Calu3 (cell line): ENCODE results near the gene RPS15A. TPM values are rescaled to one million over a fixed set of nuclear protein-coding genes. Genes with fewer than 3 reads are reported as not detected.

Source experiments
- Bru-seq: library from RNA; stranded (reverse); fragments of 400-500 nt; gene quantifications from one replicate; lab custom pipeline; 2021; lab: Mats Ljungman, UMichigan
- BruChase-seq, 2 experiments: library from RNA; stranded (reverse); fragments of 400-500 nt; gene quantifications; one replicate each; lab custom pipeline; 2021; lab: Mats Ljungman, UMichigan
- BruUV-seq: library from RNA; stranded (reverse); fragments of 400-500 nt; replicated peaks from 2 replicates; lab custom pipeline; 2021; lab: Mats Ljungman, UMichigan
- CTCF ChIA-PET: fragments of 300-600 bp; sonication (Branson Sonifier 250); formaldehyde crosslinking; loops from one replicate; lab custom pipeline; 2022; ENCODE audit warnings: antibody characterized with exemption; lab: Charles Lee
- DNase-seq: peaks from one replicate; pipeline ENCODE4 v3.0.0; 2022
- H3K27ac Mint-ChIP-seq: one replicate; pipeline ENCODE4 v1.8.0; 2022; ENCODE audit warnings: mixed read lengths; ENCODE audit not compliant: unreplicated experiment
- H3K27me3 Mint-ChIP-seq: one replicate; pipeline ENCODE4 v1.8.0; 2022; ENCODE audit warnings: mixed read lengths; ENCODE audit not compliant: unreplicated experiment
- H3K36me3 Mint-ChIP-seq: one replicate; pipeline ENCODE4 v1.8.0; 2022; ENCODE audit warnings: mild to moderate bottlenecking, moderate library complexity, mixed read lengths; ENCODE audit not compliant: insufficient read depth, unreplicated experiment
- H3K4me1 Mint-ChIP-seq: one replicate; pipeline ENCODE4 v1.8.0; 2022; ENCODE audit warnings: mild to moderate bottlenecking, low read depth, mixed read lengths; ENCODE audit not compliant: unreplicated experiment
- H3K4me3 Mint-ChIP-seq: one replicate; pipeline ENCODE4 v1.8.0; 2022; ENCODE audit warnings: mild to moderate bottlenecking, low read depth, moderate library complexity, mixed read lengths; ENCODE audit not compliant: unreplicated experiment
- H3K9me3 Mint-ChIP-seq: one replicate; pipeline ENCODE4 v1.8.0; 2022; ENCODE audit warnings: low read depth, mixed read lengths; ENCODE audit not compliant: unreplicated experiment
- intact Hi-C: fragments of 100-400 bp; cut with micrococcal nuclease; formaldehyde crosslinking; loops from one replicate; pipeline ENCODE4 v1.10.0; 2022; ENCODE audit not compliant: unreplicated experiment
- long read RNA-seq: library from polyadenylated mRNA; stranded (forward); transcript quantifications from one replicate; pipeline ENCODE4 v2.0.0, GENCODE V29; 2022
- total RNA-seq: library from RNA; stranded (reverse); gene quantifications from 2 replicates; pipeline ENCODE4 v1.2.3, GENCODE V29; 2022
- TF ChIP-seq, protein P1 (sequence below): fragments of 200-600 bp; IDR thresholded peaks from one replicate; pipeline ENCODE4 v1.8.0; 2022; ENCODE audit warnings: antibody characterized with exemption; ENCODE audit not compliant: unreplicated experiment

Gene RPS15A
- total RNA-seq (1,182 and 1,352 TPM in 2 replicates), Bru-seq, nascent RNA (percentile 98 among the genes with signal in this experiment), BruChase-seq, experiment 1, labeled RNA remaining after a 6-hour chase (percentile 99 among the genes with signal in this experiment), BruChase-seq, experiment 2, labeled RNA remaining after a 2-hour chase (percentile 97 among the genes with signal in this experiment)
- long read RNA-seq, transcript RPS15A-203 (5 exons, 525 nt): major isoform, 1,292 of 1,551 reads
- long read RNA-seq, transcript RPS15A-201 (5 exons, 2,203 nt): minor isoform, 143 of 1,551 reads
- long read RNA-seq, transcript RPS15A-205 (5 exons, 802 nt): minor isoform, 5 of 1,551 reads
- long read RNA-seq, transcript RPS15A-212 (6 exons, 589 nt): minor isoform, 10 of 1,551 reads
- long read RNA-seq, partial matches to known transcripts: 89 of 1,551 reads
- long read RNA-seq, other reads (novel, unspliced or antisense): 7 of 1,551 reads

DNA sequence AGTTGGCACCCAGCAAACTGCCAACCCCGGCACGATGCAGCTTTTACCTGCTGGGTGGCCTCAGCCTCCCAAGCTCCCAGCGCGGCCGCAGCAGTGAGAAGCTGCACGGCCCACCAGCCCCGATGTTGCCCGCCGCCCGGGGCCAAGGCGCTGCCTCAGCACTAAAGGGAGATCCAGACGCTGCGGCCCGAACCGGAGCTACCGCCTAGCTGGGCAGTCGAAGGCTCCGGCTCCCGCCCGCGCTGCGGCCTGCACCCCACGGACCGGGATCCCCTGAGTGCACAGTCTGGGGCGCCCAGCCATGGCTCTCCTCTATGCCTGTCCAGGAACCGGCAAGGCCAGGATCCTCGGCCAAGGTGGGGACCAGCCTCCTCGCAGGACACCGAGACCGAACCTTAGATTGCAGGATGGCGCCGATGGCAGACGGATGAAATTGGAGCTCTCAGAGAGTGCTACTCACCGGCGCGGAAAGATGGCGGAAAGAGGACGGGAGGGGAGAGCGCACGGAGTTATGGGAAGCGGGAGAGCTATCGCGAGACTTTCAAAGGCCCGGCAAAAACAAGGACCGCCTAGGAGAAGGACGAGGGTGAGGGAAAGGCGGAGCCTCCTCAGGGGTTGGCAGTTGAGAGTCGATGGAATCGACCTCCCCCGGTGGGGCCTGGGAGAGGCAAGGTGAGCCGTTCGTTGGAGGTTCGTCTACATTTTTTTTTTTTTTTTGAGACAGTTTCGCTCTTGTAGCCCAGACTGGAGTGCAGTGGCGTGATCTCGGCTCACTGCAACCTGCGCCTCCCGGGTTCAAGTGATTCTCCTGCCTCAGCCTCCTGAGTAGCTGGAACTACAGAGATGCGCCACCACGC lies at the start of gene RPS15A:
Gene RPS15A, minus strand, starts transcription at position 485 of the 857 bp plus-strand sequence. CDS start 1,221 bp downstream, outside the sequence.
- TF ChIP-seq, protein P1, sequence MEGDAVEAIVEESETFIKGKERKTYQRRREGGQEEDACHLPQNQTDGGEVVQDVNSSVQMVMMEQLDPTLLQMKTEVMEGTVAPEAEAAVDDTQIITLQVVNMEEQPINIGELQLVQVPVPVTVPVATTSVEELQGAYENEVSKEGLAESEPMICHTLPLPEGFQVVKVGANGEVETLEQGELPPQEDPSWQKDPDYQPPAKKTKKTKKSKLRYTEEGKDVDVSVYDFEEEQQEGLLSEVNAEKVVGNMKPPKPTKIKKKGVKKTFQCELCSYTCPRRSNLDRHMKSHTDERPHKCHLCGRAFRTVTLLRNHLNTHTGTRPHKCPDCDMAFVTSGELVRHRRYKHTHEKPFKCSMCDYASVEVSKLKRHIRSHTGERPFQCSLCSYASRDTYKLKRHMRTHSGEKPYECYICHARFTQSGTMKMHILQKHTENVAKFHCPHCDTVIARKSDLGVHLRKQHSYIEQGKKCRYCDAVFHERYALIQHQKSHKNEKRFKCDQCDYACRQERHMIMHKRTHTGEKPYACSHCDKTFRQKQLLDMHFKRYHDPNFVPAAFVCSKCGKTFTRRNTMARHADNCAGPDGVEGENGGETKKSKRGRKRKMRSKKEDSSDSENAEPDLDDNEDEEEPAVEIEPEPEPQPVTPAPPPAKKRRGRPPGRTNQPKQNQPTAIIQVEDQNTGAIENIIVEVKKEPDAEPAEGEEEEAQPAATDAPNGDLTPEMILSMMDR: no peak
- H3K36me3 Mint-ChIP-seq: peaks cover 93% of the 10 kb centered on the region
- H3K27me3 Mint-ChIP-seq: no peaks in the 10 kb centered on the region
- no peaks in the 10 kb centered on the region for H3K9me3 Mint-ChIP-seq
- DNase-seq: peak; percentile 97
- peaks cover 43% of the 10 kb centered on the region for H3K4me1 Mint-ChIP-seq
- CTCF ChIA-PET: interaction anchor here (0.7 to 4.8 kb wide), 5 partner anchors 9 to 218 kb away, joined by 3 to 39 read pairs (median 4); partner anchors contain the start of gene ARL6IP1
- peak within 1 kb of the TSS; percentile 98 for H3K27ac Mint-ChIP-seq
- BruUV-seq: no TSS peak
- intact Hi-C loops: no loop called here
- H3K4me3 Mint-ChIP-seq: peak within 1 kb of the TSS; percentile 96

- no peak for DNase-seq
- CTCF ChIA-PET: no interaction called here
- peaks cover 71% of the 10 kb centered on the region for H3K36me3 Mint-ChIP-seq
Observed at GRCh38 chr16:18839555-18839954, 49.4 kb upstream of the RPS15A start.

DNA sequence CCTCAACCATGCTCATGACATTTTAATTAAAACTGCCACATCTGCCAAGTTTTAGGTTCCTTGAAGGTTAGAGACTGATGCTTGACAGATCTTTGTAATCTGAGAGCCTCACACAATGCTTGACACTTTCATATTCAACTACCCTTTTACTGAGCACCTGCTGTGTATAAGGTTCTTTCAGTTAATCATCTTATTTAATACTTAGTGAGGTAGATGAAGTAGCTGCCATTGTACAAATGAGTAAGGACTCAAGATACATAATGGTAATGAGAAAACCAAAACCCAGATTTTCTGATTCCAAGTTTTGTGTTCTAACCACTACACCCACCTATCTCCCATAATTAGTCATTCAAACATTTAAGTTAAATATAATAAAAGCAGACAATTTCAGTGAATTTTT lies 46.6 kb upstream of the RPS15A start:
- no peak for DNase-seq
- Mint-ChIP-seq H3K4me1 (no peaks in the 10 kb centered on the region), H3K27ac (no peak overlapping the region), H3K27me3 (no peaks in the 10 kb centered on the region), H3K4me3 (no peak overlapping the region), H3K36me3 (peaks cover 75% of the 10 kb centered on the region), H3K9me3 (no peaks in the 10 kb centered on the region)
- CTCF ChIA-PET: interaction anchor here (1.0 kb wide), 1 partner anchor 8 kb away, joined by 3 read pairs; no protein-coding TSS in a partner anchor
- intact Hi-C loops: no loop called here
- TF ChIP-seq, protein P1: no peak
- no TSS peak for BruUV-seq

More at GRCh38 chr16:18839555-18839954, 49.4 kb upstream of the RPS15A start:
- BruUV-seq: no TSS peak
- H3K27me3 Mint-ChIP-seq: no peaks in the 10 kb centered on the region
- intact Hi-C loops: no loop called here
- no peak overlapping the region for H3K4me3 Mint-ChIP-seq
- H3K27ac Mint-ChIP-seq: peak overlapping the region; percentile 20
- H3K9me3 Mint-ChIP-seq: no peaks in the 10 kb centered on the region
- TF ChIP-seq, protein P1: no peak
- H3K4me1 Mint-ChIP-seq: no peaks in the 10 kb centered on the region

DNA sequence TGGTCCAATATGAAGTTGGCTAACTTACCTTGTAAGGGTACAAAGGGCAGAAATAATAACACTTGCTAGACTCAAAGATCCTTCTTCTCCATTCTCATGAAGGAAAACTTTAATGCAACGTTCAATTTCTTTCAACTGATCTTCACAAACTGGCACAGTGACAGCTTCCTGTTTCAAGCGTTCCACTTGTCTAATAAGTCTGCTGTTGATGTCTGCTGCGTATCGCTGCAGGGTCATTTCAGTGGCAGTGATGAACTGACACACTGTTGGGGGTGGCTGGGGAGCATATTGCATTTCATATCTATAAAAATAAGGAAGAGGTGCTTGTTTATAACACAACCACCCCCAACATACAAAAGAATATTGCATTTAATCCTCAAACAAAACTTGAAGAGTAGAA lies 44.7 kb upstream of the RPS15A start:
- intact Hi-C loops: no loop called here
- DNase-seq: no peak
- Mint-ChIP-seq H3K36me3 (peaks cover 72% of the 10 kb centered on the region), H3K4me1 (no peaks in the 10 kb centered on the region), H3K27me3 (no peaks in the 10 kb centered on the region), H3K4me3 (no peak overlapping the region), H3K9me3 (no peaks in the 10 kb centered on the region), H3K27ac (no peak overlapping the region)
- CTCF ChIA-PET: no interaction called here
- TF ChIP-seq, protein P1: no peak
- no TSS peak for BruUV-seq
